Esophagus muscularis mucosa (tissue), 4 donors: ENCODE measurements around the gene MAGIX. TPM values are rescaled to one million over a fixed set of nuclear protein-coding genes. Genes with fewer than 3 reads are reported as not detected.
"Not testable (repeated sequence)": the region's sequence is repeated elsewhere in the genome, so short reads cannot be mapped to it uniquely, and the experiment has no call there.

Source experiments
- DNase-seq: peaks from one replicate; pipeline ENCODE4 v3.0.0-alpha.2; 2017; ENCODE audit errors: extremely low spot score
- H3K27ac ChIP-seq, 4 donors: fragments of 200-600 bp; sonication (generic); replicated peaks in 1 of 4; 1 replicate in 3 of 4; 2 replicates in 1 of 4; pipeline ENCODE4 v1.5.1; 2016 to 2019; ENCODE audit warnings: mild to moderate bottlenecking in 1 of 4
- H3K27me3 ChIP-seq, 4 donors: fragments of 200-600 bp; sonication (generic); one replicate each; pipeline versions ENCODE4 v1.5.1 to v1.6.0; 2016 to 2019
- H3K36me3 ChIP-seq, 4 donors: fragments of 200-600 bp; sonication (generic); one replicate each; pipeline ENCODE4 v1.5.1; 2016 to 2019
- H3K4me1 ChIP-seq, 4 donors: fragments of 200-600 bp; sonication (generic); one replicate each; pipeline ENCODE4 v1.5.1; 2016 to 2019
- H3K4me3 ChIP-seq, 4 donors: fragments of 200-600 bp; sonication (generic); 1 replicate in 2 of 4; 2 replicates in 2 of 4; pipeline ENCODE4 v1.5.1; 2016 to 2019; ENCODE audit warnings: mild to moderate bottlenecking in 4 of 4, moderate library complexity in 1 of 4
- H3K9me3 ChIP-seq, 4 donors: fragments of 200-600 bp; sonication (generic); 1 replicate in 3 of 4; 2 replicates in 1 of 4; pipeline ENCODE4 v1.5.1; 2016 to 2019
- EP300 ChIP-seq: sonication (generic); formaldehyde crosslinking; IDR thresholded peaks from one replicate; pipeline ENCODE4 v1.6.1; 2017; ENCODE audit warnings: antibody characterized with exemption
- POLR2A ChIP-seq: fragments of 450-650 bp; IDR thresholded peaks from one replicate; pipeline ENCODE4 v1.6.1; 2017; ENCODE audit warnings: antibody characterized with exemption, moderate library complexity, mild to moderate bottlenecking, low read depth
- POLR2AphosphoS5 ChIP-seq, 2 donors: sonication (generic); formaldehyde crosslinking; IDR thresholded peaks; one replicate each; pipeline ENCODE4 v1.6.1; 2017; ENCODE audit warnings: antibody characterized with exemption in 2 of 2
- WGBS: methylation state at CpG from one replicate; pipeline ENCODE4 v1.1.5; 2018; 5-methylcytosine and 5-hydroxymethylcytosine counted together
- intact Hi-C: fragments of 100-400 bp; cut with DNase I; formaldehyde crosslinking; loops from one replicate; pipeline ENCODE4 v1.15.1; 2023
- total RNA-seq, 4 donors: library from RNA; depleted of rRNA; stranded (reverse); fragments of >200 nt; gene quantifications; one replicate each; pipeline versions ENCODE4 v1.1.0 to v1.2.1, GENCODE V29; 2016
- TF ChIP-seq, protein P1 (sequence below), 3 experiments: fragments of 200-600 bp in 2 of 3; fragments of 450-650 bp in 1 of 3; sonication (generic) in 2 of 3; IDR thresholded peaks; one replicate each; pipeline ENCODE4 v1.5.1; 2017 to 2019; ENCODE audit warnings: antibody characterized with exemption in 3 of 3, mild to moderate bottlenecking in 2 of 3, moderate library complexity in 1 of 3

MAGIX gene
- total RNA-seq, 4 donors from 2014 or later: 1.5 to 4.2 (median 3.6) TPM

- intact Hi-C loops: loop anchor here (10.0 kb wide), 1 partner anchor 1511 kb away; the partner anchor contains the start of genes ELK1 and UXT
- H3K36me3 ChIP-seq: no peaks in the 10 kb centered on the region
- no peaks in the 10 kb centered on the region for H3K27me3 ChIP-seq
- 38% methylated on average over 27 of the region's 61 CpGs for WGBS
- H3K4me1 ChIP-seq: peaks cover 3 to 49% (median 31%) of the 10 kb centered on the region in 4 donors
- no peaks in the 10 kb centered on the region for H3K9me3 ChIP-seq
- peak overlapping the region; percentile 47 to 60 (median 52) for H3K4me3 ChIP-seq
- peak overlapping the region; percentile 86 to 91 (median 90) for H3K27ac ChIP-seq
- TF ChIP-seq, protein P1, sequence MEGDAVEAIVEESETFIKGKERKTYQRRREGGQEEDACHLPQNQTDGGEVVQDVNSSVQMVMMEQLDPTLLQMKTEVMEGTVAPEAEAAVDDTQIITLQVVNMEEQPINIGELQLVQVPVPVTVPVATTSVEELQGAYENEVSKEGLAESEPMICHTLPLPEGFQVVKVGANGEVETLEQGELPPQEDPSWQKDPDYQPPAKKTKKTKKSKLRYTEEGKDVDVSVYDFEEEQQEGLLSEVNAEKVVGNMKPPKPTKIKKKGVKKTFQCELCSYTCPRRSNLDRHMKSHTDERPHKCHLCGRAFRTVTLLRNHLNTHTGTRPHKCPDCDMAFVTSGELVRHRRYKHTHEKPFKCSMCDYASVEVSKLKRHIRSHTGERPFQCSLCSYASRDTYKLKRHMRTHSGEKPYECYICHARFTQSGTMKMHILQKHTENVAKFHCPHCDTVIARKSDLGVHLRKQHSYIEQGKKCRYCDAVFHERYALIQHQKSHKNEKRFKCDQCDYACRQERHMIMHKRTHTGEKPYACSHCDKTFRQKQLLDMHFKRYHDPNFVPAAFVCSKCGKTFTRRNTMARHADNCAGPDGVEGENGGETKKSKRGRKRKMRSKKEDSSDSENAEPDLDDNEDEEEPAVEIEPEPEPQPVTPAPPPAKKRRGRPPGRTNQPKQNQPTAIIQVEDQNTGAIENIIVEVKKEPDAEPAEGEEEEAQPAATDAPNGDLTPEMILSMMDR (IDR thresholded peaks at IDR 0.05): peak in 2 of 3 experiments; percentile 21 to 33
- TF ChIP-seq EP300 (no peak), POLR2A (peak; percentile 19), POLR2AphosphoS5 (IDR thresholded peaks at IDR 0.05) (peak; percentile 51 to 58)
- peak; percentile 93 for DNase-seq
These were observed 3.6 kb downstream of the MAGIX start for GRCh38 chrX:49165901-49166881.

GRCh38 chrX:49166914-49167739 lies 4.6 kb downstream of the MAGIX start:
- Histone ChIP-seq H3K4me1 (peaks cover 3 to 49% (median 31%) of the 10 kb centered on the region in 4 donors), H3K9me3 (no peaks in the 10 kb centered on the region), H3K36me3 (no peaks in the 10 kb centered on the region), H3K27ac (peak overlapping the region; percentile 86 to 91 (median 90)), H3K27me3 (no peaks in the 10 kb centered on the region), H3K4me3 (peak overlapping the region; percentile 47 to 60 (median 52))
- intact Hi-C loops: loop anchor here (10.0 kb wide), 1 partner anchor 1512 kb away; the partner anchor contains the start of genes ELK1 and UXT
- 35% methylated on average over 20 of the region's 35 CpGs for WGBS
- TF ChIP-seq POLR2AphosphoS5 (IDR thresholded peaks at IDR 0.05) (peak; percentile 89 to 92), POLR2A (no peak)
- no peak for DNase-seq

- no peak for TF ChIP-seq POLR2A
- TF ChIP-seq EP300: no peak
- no peak for TF ChIP-seq POLR2AphosphoS5 (IDR thresholded peaks at IDR 0.05)
- TF ChIP-seq, protein P1 (IDR thresholded peaks at IDR 0.05): no peak
- Histone ChIP-seq H3K4me1 (peaks cover 3 to 50% (median 30%) of the 10 kb centered on the region in 4 donors), H3K9me3 (no peaks in the 10 kb centered on the region), H3K27me3 (no peaks in the 10 kb centered on the region), H3K4me3 (peak overlapping the region; percentile 47 to 60 (median 52)), H3K36me3 (no peaks in the 10 kb centered on the region), H3K27ac (peak overlapping the region; percentile 86 to 91 (median 90))
- DNase-seq: no peak
- intact Hi-C loops: loop anchor here (10.0 kb wide), 1 partner anchor 1513 kb away; the partner anchor contains the start of genes ELK1 and UXT
- 75% methylated on average over 3 of the region's 3 CpGs for WGBS
These were observed 5.2 kb downstream of the MAGIX start for GRCh38 chrX:49167740-49168108.

- H3K4me3 ChIP-seq: peak within 1 kb of the TSS; percentile 65 to 72 (median 68)
- intact Hi-C loops: no loop called here
- no peak for DNase-seq
- WGBS: 42% methylated on average over 16 of the region's 46 CpGs
- TF ChIP-seq POLR2A: peak; percentile 57
- no peak for TF ChIP-seq EP300
- peak; percentile 49 to 91 for TF ChIP-seq POLR2AphosphoS5 (IDR thresholded peaks at IDR 0.05)
- H3K9me3 ChIP-seq: no peaks in the 10 kb centered on the region
- H3K36me3 ChIP-seq: peaks cover 0 to 29% (median 17%) of the 10 kb centered on the region in 4 donors
- no peaks in the 10 kb centered on the region for H3K27me3 ChIP-seq
- peak within 1 kb of the TSS; percentile 88 to 93 (median 91) for H3K27ac ChIP-seq
- peaks cover 7 to 50% (median 33%) of the 10 kb centered on the region in 4 donors for H3K4me1 ChIP-seq
These were observed 9.3 kb downstream of the MAGIX start, which contains the start of gene PLP2 for GRCh38 chrX:49171752-49172279. PLP2 (plus strand) TSS chrX:49171898; CDS start chrX:49172001, 103 bp downstream.

GRCh38 chrX:49172280-49172780 lies 9.8 kb downstream of the MAGIX start:
- no peaks in the 10 kb centered on the region for H3K27me3 ChIP-seq
- H3K4me1 ChIP-seq: peaks cover 7 to 49% (median 34%) of the 10 kb centered on the region in 4 donors
- TF ChIP-seq EP300 (no peak), POLR2A (no peak), POLR2AphosphoS5 (IDR thresholded peaks at IDR 0.05) (peak; percentile 34 to 68)
- TF ChIP-seq, protein P1 (IDR thresholded peaks at IDR 0.05): no peak
- WGBS: 51% methylated on average over 19 of the region's 37 CpGs
- peak overlapping the region; percentile 88 to 93 (median 91) for H3K27ac ChIP-seq
- intact Hi-C loops: no loop called here
- H3K9me3 ChIP-seq: no peaks in the 10 kb centered on the region
- H3K4me3 ChIP-seq: peak overlapping the region; percentile 65 to 72 (median 68)
- peaks cover 0 to 29% (median 17%) of the 10 kb centered on the region in 4 donors for H3K36me3 ChIP-seq
- no peak for DNase-seq

GRCh38 chrX:49173544-49173943 lies 11.0 kb downstream of the MAGIX start:
- intact Hi-C loops: not testable (repeated sequence)
- H3K27ac ChIP-seq: peak overlapping the region; percentile 88 to 93 (median 91)
- WGBS: 89% methylated on average over 8 of the region's 8 CpGs

More at GRCh38 chrX:49173544-49173943, 11.0 kb downstream of the MAGIX start:
- H3K4me3 ChIP-seq, H3K27me3 ChIP-seq, DNase-seq, H3K9me3 ChIP-seq: not testable (repeated sequence)
- Histone ChIP-seq H3K36me3 (peaks cover 0 to 41% (median 21%) of the 10 kb centered on the region in 4 donors), H3K4me1 (peaks cover 4 to 36% (median 26%) of the 10 kb centered on the region in 4 donors)
